Inflammatory macrophage (primary cell): ENCODE data around the gene YY1.
A peak's percentile ranks its signal among the peaks of the same experiment; 100 is the strongest.

Experiments
- DNase-seq, 2 donors: peaks; one replicate each; pipeline ENCODE4 v3.0.0-alpha.2; 2020 to 2022

The YY1 gene

GRCh38 chr14:100317912-100318808 is 79.2 kb downstream of the YY1 start:
- peak; percentile 66 to 67 for DNase-seq

- no peak for DNase-seq
Observed at GRCh38 chr14:100320157-100320856, 81.4 kb downstream of the YY1 start.

GRCh38 chr14:100321473-100322137 is 82.7 kb downstream of the YY1 start:
- DNase-seq = no peak

GRCh38 chr14:100322138-100322957 is 83.4 kb downstream of the YY1 start:
- DNase-seq = no peak

GRCh38 chr14:100323121-100323941 is 84.4 kb downstream of the YY1 start, which contains the start of gene SLC25A47:
SLC25A47 (plus strand) TSS chr14:100323339; CDS start chr14:100323415, 76 bp downstream.
- no peak for DNase-seq

GRCh38 chr14:100323942-100324307 is 85.0 kb downstream of the YY1 start:
- peak in 1 of 2 donors; percentile 49 for DNase-seq

GRCh38 chr14:100325231-100325632 is 86.3 kb downstream of the YY1 start:
- DNase-seq = peak; percentile 28 to 63

- DNase-seq = no peak
Observed at GRCh38 chr14:100325958-100326357, 87.0 kb downstream of the YY1 start.

GRCh38 chr14:100327128-100327527 is 88.2 kb downstream of the YY1 start:
- no peak for DNase-seq

GRCh38 chr14:100328495-100329163 is 89.7 kb downstream of the YY1 start:
- no peak for DNase-seq

GRCh38 chr14:100329233-100330006 is 90.5 kb downstream of the YY1 start:
- DNase-seq = no peak

GRCh38 chr14:100330007-100330344 is 91.0 kb downstream of the YY1 start:
- DNase-seq = no peak

GRCh38 chr14:100330388-100330931 is 91.5 kb downstream of the YY1 start:
- no peak for DNase-seq

GRCh38 chr14:100332071-100332639 is 93.2 kb downstream of the YY1 start:
- DNase-seq = no peak
